GM12891 (cell line): ENCODE results near the gene HDAC9.

Experiments used
- DNase-seq: peaks from one replicate; pipeline ENCODE4 v3.0.0; 2011; ENCODE audit warnings: low spot score; ENCODE audit not compliant: insufficient read length
- FAIRE-seq: peaks from 2 replicates; lab custom pipeline; 2011; peaks lifted over from hg19 to GRCh38; lab: Jason Lieb, UNC
- PAX5 ChIP-seq: IDR thresholded peaks from 2 replicates; pipeline ENCODE4 v1.6.1; 2011; ENCODE audit warnings: low read length, moderate library complexity, mild to moderate bottlenecking; ENCODE audit not compliant: insufficient read depth, severe bottlenecking
- POLR2A ChIP-seq: IDR thresholded peaks from 2 replicates; pipeline ENCODE4 v1.6.1; 2011; ENCODE audit warnings: low read depth, low read length, control low read depth
- POLR2AphosphoS5 ChIP-seq: IDR thresholded peaks from 2 replicates; pipeline ENCODE4 v1.6.1; 2011; ENCODE audit warnings: low read depth, low read length, control low read depth
- POU2F2 ChIP-seq: IDR thresholded peaks from 2 replicates; pipeline ENCODE4 v1.6.1; 2011; ENCODE audit warnings: low read depth, mild to moderate bottlenecking, control low read depth, low read length, moderate library complexity
- SPI1 ChIP-seq: IDR thresholded peaks from 2 replicates; pipeline ENCODE4 v1.6.1; 2011; ENCODE audit warnings: low read depth, low read length, control low read depth
- TAF1 ChIP-seq: IDR thresholded peaks from 2 replicates; pipeline ENCODE4 v1.6.1; 2011; ENCODE audit warnings: low read depth, low read length, control low read depth

The HDAC9 gene

DNA sequence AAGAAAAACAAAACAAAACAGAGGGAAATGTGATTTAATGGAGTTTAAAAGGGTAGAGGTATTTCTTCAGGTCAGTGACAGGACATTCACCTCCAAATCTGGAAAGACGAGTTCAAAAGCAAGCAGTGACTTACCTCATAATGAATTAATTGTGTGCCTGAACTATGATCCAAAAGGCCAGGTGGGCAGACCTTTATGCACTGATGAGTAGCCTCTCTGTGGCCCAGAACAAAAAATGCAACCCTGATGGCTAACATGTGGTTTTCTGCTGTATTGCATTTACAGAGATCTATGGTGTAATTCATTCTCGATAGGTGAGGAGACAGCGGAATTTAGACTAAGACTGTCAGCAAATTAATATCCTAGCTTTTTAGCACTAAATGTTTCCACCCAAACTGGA lies 142.0 kb downstream of the HDAC9 start:
- DNase-seq (no peak), FAIRE-seq (no peak)
- no peak for TF ChIP-seq SPI1
- no peak for TF ChIP-seq POLR2A
- no peak for TF ChIP-seq POU2F2
- no peak for TF ChIP-seq PAX5
- no peak for TF ChIP-seq TAF1
- TF ChIP-seq POLR2AphosphoS5 = no peak

DNA sequence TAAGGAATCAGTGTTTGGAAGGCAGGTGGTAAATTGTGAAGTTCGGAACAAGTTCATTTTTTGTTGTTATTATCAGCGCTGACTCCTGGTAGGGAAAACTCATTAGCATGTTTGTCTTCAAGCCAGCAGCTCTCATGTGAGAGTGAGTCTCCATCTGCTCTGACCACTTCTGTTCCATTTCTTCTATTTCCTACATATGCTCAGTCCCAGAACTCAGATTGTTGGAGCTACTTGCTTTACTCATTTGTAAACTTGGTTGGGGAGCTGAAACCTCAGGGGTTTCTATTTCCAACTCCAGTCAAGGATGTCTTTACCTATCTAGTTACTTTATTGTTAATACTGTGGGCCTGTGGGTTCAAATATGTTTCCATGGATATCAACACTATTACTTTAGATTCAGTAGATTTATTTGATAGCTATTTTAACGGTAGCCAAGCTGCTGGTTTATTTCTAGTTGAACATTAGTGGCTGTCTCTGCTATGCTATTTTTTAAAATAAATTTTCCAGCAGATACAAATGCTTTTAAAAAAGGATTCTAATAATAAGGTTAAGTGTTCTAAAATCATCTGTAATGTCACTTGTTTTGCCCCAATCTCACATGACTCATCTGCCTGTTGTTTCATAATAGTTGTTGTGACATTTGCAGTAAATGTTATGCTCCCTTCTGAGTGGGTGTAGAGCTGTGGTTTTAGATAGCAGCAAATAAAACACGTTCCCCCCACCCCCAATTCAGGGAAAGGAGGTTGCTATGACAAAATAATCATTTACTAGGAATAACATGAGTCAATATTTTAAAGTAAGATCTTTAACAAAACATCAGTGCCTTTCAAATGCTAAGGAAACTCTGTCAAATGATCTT lies 143.3 kb downstream of the HDAC9 start:
- no peak for TF ChIP-seq TAF1
- no peak for TF ChIP-seq POLR2AphosphoS5
- TF ChIP-seq POU2F2 = no peak
- DNase-seq = no peak
- no peak for FAIRE-seq

DNA sequence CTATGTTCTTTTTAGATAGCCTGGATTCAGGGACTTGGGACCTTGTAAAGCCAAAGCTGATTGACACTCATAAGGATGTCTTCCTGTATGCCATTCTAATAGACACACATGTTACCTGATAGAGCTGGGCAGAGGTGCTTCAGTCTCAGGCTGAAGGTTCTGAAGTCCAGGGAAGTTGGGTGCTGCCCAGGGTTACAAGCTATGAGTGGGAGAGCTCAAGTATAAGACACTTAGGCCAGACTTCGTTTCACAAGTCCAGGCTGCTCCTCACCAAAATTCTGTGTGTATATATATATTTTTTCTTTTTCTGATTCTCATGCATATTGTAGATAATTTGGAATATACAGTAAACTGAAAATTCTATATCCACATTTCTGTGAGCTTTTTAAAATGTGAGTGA lies 144.2 kb downstream of the HDAC9 start:
- DNase-seq (no peak), FAIRE-seq (no peak)
- TF ChIP-seq POLR2A (no peak), POU2F2 (no peak), POLR2AphosphoS5 (no peak), PAX5 (no peak)

DNA sequence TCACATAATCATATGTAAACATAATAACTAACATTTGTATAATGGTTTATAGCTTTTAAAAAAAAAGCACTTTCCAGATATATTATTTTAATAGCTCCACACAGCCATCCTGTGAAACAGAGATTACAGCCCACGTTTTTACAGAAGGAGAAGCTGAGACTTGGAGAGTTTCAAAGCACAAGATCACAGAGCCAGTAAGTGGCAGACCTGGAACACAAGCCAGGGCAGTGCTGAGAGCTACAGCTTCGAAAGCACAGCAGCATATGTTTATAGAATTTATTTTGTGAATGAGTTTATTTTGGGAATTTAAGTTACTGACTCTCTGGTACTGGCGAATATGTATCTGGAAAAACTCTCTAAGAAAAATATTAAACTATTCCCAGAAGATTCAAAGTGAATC lies 149.4 kb downstream of the HDAC9 start:
- DNase-seq (no peak), FAIRE-seq (no peak)
- no peak for TF ChIP-seq SPI1
- no peak for TF ChIP-seq POU2F2
- no peak for TF ChIP-seq POLR2A
- TF ChIP-seq POLR2AphosphoS5 = no peak
- TF ChIP-seq TAF1 = no peak
- TF ChIP-seq PAX5 = no peak

DNA sequence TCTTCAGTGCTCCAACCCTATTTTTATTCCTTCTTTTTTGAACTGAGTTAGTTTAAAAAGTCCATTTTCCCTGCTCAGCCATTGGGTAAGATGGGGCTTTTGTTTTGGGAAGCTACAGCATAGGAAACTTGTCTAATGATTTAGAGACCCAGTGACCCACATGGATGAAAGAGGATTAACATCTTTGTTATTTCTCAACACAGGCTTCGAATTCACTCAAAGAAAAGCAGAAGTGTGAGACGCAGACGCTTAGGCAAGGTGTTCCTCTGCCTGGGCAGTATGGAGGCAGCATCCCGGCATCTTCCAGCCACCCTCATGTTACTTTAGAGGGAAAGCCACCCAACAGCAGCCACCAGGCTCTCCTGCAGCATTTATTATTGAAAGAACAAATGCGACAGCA lies 152.0 kb downstream of the HDAC9 start:
- TF ChIP-seq POLR2AphosphoS5 (no peak), POU2F2 (no peak), POLR2A (no peak), SPI1 (no peak), PAX5 (no peak), TAF1 (no peak)
- DNase-seq = no peak
- no peak for FAIRE-seq

DNA sequence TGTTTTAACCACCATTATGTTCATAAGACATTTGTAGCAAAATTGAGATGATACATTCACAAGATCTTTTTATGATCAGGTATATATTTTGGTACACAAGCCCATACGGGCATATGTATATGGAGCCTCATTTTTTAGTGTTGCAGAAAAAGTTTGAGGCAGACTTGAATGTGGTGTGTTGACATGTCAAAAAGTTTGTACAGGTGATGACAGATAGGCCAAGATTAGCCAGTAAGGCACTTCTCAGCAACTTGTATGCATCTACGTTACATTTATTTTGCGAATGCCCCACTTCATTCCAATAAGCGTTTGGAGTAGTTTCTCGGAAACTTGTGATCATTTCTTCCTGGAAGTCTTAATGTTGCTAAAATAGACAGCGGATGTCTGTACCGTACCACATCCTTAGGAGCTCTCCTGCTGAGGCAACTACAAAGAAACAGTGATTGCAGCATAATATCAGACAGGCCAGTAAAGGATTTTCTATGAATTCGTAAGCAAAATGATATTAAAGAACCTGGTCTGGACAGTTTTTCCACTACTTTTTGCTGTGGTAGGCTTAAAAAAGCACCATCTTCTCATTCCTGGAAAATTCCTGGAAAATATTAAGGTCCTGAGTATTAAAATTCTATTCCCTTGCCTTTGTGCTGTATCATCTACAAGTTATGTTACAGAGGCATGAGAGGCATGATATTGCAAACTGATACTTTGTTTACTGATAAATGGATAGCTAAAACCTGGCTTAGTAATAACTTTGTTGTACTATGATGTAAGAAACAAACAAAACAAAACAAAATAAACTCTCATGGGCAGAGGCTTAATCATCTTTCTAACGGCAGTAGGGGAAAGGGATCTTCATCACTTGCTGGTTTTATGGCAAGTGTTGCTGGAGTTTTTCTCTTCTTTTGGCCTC lies 153.6 kb downstream of the HDAC9 start:
- FAIRE-seq = no peak
- no peak for TF ChIP-seq TAF1
- no peak for TF ChIP-seq POU2F2
- TF ChIP-seq POLR2A = no peak
- TF ChIP-seq PAX5 = no peak
- TF ChIP-seq SPI1 = no peak
- TF ChIP-seq POLR2AphosphoS5 = no peak
- DNase-seq = no peak

DNA sequence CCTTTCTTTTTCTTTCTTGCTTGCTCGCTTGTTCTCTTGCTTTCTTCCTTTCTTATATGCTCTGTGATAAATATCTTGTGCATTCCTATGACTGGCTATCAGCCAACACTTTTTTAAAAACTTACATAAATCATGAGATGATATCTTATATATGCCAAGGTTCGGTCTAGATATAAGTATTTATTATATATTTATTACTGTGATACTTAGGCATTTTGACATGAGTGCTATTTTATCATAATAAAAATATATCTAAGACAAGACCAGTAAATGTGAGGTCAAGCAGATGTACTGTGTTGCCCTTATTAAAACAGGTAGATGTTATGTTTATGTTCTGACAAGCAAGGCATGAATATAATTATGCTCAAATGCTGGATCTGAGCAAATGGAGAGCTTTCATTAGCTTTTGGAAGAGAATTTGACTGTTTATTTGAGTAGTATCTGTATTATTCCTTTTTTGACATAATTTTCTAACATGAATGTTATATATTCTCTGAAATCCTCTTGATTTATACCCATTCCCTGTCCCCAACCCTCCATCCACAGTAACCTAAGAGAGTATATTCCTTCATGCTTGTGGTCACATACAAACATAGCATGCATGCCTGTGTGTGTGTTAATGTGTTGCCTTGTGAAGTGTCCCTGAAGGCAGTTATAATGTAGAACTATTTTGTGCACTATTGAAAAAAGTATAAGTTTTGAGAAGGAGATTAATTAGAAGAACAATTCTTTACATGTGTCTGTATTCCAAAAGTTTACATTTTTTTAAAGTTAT lies 158.0 kb downstream of the HDAC9 start:
- no peak for TF ChIP-seq POLR2A
- no peak for TF ChIP-seq POLR2AphosphoS5
- no peak for TF ChIP-seq POU2F2
- no peak for TF ChIP-seq SPI1
- no peak for TF ChIP-seq PAX5
- no peak for TF ChIP-seq TAF1
- FAIRE-seq (no peak), DNase-seq (no peak)

DNA sequence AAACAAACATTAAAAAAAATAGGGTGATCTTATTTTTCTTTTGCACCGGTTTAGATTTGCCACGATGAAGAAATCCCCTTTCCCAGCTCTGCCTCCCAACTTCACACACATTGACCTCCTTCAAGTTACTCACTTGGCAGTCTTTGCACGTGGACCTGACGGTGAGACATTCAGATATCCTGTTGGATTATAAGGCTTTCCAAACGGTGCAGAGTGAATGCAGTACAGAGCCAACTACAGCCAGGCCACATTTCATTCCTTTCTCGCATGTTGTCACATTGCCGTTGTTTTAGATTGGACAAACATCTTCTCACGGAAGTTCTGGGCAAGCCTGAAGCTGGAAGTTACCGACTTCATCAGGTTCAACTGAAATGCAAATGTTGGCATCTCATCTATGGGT lies 159.2 kb downstream of the HDAC9 start:
- TF ChIP-seq TAF1 = no peak
- TF ChIP-seq PAX5 = no peak
- TF ChIP-seq POU2F2 = no peak
- no peak for TF ChIP-seq POLR2A
- no peak for TF ChIP-seq SPI1
- no peak for TF ChIP-seq POLR2AphosphoS5
- FAIRE-seq = no peak
- DNase-seq = no peak

DNA sequence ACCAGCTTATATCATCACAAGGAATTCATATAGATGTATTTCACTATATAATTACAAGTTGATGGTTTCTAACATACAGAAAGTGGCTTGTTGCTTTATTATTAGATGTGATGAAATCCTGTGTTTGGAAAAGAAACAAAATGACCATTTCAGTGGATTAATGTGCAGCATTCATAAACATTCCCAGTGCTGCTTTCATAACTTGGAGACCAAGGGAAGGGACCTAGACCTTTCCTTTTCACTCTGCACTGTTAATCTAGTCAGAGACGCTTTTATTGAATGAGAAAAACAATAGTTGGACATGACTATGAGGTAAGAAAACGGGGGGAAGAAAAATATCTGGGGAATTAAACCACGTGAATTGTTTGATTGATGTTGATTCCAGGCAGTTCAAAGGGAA lies 160.0 kb downstream of the HDAC9 start:
- FAIRE-seq (no peak), DNase-seq (no peak)
- TF ChIP-seq POLR2A (no peak), POLR2AphosphoS5 (no peak), PAX5 (no peak), SPI1 (no peak), TAF1 (no peak), POU2F2 (no peak)
